CD4-positive, alpha-beta T cell treated with Interleukin-21 for 1 hour (primary cell): ENCODE data around the gene IFNL1.
"Not testable (repeated sequence)": the region's sequence is repeated elsewhere in the genome, so short reads cannot be mapped to it uniquely, and the experiment has no call there.

Source experiments
- DNase-seq: peaks from one replicate; pipeline ENCODE4 v3.0.0-alpha.2; 2020

IFNL1 gene

DNA sequence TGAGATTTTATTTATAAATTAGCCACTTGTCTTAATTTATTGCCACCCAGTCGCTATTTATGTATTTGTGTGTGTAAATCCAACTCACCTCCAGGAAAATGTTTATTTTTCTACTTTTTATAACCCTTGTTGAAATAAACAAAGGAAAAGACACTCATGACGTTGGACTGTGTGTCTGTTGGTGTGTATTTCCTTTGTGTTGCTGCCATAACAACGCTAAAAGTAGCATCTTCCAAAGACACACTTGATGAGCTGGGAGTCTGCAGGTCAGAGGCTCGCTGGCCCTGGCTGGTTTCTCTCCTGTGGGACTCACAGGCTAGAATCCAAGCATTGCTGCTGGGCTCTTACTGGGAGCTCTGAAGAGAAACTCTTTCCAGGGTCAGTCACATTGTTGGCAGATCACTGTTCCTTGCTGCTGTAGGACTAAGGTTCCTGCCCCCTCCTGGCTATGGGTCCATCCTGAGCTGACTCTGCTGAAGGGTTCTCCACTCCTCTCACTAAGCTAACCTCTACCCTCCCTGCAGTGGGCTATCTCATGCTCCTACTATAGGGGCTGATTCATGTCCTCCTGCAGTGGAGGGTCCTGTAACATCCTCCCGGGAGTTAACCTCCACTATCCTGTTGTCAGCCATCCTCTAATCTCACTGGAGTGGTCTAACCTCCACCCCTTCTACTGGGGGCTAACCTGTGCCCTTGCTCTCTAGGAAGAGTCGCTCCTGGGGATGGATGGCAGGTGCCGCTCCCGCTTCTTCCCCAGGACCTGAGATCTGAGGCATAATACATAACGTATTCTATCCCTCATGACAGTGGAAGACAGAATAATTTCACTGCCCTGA, 26.0 kb upstream of the IFNL1 start:
- DNase-seq = no peak

DNA sequence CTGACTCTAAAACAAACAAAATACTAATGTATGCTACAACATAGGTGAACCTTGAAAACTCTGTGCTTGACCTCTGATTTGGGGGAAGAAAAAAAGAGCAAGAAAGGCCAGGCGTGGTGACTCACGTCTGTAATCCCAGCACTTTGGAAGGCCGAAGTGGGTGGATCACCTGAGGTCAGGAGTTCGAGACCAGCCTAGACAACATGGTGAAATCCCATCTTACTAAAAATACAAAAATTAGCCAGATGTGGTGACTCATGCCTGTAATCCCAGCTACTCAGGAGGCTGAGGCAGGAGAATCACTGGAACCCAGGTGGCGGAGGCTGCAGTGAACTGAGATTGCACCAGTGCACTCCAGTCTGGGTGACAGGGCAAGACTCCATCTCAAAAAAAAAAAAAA, 22.3 kb upstream of the IFNL1 start:
- not testable (repeated sequence) for DNase-seq

DNA sequence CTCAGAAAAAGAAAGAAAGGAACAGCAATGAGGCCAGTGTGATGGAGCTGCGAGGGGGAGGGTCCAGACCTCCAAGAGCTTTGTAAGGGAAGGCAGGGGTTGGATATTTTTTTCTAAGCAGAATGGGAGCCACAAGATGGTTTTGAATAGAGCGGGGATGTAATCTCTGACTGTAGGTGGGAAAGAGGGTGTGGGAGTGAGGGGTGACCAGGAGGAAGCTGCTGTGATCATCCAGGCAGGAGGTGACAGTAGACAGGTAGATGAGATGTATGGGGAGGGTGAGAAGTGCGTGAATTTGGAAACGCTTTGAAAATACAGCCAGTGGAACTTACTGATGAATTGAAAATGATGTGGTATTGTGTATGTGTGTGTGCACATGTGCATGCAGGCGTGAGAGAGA, 20.6 kb upstream of the IFNL1 start:
- no peak for DNase-seq

DNA sequence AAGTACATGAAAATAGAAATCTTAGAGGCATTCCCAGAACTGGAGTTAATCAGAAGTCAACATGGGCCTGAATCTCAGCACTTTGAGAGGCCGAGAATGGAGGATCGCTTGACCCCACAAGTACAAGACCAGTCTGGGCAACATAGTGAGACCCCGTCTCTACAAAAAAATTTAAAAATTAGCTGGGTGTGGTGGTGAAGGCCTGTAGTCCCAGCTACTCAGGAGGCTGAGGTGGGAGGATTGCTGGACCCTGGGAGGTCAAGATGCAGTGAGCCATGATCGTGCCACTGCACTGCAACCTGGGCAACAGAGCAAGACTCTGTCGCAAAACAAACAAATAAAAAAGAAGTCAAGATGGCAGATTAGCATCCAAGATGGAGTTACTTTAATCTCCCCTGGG, 19.5 kb upstream of the IFNL1 start:
- DNase-seq = no peak

DNA sequence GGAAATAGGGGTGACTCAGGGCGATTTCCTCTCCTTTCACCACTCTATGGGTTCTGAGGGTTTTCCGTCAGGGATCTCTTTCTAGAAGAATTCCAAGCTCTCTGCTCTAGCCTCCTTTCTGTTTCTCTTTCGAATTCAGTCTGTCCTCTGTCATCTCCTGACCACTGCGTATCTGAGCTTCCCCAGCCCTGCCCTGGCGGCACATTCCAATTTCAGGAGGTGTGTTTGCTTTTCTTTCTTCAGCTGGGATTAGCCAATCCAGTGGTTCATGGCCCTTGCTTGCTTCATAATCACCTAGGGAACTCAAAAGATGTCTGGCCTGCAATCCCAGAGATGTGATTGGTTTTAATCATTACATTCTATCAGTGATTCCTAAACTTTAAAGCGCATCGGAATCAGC, 18.6 kb upstream of the IFNL1 start:
- DNase-seq = no peak

DNA sequence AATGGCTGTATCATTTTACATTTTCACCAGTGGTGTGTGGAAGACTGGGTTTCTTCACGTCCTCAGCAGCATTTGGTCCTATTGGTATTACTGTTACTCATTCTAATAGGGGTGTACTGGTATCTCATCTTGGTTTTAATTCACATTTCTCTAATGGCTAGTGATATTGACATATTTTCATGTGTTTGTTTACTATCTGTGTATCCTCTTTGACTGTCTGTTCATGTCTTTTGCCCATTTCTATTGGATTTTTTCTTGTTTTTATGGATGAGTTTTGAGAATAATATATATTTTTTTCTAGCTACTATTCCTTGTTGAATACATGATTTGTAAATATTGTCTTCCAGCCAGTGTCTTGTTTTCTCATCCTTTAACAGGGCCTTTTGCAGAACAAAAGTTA, 14.2 kb upstream of the IFNL1 start:
- DNase-seq = no peak

DNA sequence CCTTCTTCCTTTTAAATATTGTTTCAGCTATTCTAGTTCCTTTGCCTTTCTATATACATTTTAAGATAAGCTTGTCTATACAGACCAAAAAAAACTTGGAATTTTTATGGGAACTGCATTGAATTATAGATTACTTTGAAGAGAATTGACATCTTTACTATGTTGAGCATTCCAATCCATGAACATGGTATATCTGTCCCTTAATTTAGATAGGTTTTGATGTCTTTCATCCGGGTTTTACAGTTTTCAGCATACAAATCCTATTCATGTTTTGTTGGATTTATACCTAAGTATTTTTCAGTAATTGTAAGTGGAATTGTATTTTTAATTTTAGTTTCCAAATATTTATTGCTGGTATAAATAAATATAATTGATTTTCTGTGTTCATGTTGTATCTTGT, 12.2 kb upstream of the IFNL1 start:
- DNase-seq = no peak

DNA sequence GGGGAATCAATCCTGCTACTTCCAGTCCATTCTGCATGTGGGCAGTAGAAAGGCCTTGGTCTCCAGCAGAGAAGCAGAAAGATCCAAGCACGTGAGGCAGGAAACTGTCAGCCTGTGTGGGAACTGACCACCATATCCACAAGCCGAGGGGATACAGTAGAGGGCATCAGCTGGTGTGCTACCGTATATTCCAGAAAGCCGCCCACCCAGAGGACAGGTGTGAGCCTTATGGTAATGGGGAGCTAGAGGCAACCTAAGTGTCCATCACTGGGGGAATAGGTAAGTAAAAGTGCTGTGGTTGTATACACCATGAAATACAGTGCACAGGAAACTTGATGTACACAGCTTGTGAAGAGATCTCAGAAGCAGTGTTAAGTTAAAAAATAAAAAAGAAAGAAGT, 2.8 kb upstream of the IFNL1 start:
- no peak for DNase-seq

DNA sequence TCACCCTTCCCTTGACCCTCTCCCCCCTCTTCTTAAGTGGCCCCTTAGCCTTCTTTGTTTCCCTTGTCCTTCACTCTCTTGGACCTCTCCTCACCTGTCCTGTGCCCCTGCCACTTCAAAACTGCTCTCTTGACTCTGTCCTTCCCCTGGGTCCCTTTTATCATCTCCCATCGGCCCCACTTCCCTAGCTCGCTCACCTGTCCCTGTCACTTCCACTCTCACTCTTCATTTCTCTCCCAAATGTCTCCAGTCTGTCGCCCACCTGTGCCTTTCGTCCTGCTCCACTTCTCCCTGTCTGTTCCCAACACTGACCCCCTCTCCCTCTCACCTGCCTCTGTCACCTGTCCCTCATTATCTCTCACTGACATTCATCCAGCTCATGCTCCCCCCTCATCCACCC, 699 bp downstream of the IFNL1 start:
- DNase-seq = no peak

DNA sequence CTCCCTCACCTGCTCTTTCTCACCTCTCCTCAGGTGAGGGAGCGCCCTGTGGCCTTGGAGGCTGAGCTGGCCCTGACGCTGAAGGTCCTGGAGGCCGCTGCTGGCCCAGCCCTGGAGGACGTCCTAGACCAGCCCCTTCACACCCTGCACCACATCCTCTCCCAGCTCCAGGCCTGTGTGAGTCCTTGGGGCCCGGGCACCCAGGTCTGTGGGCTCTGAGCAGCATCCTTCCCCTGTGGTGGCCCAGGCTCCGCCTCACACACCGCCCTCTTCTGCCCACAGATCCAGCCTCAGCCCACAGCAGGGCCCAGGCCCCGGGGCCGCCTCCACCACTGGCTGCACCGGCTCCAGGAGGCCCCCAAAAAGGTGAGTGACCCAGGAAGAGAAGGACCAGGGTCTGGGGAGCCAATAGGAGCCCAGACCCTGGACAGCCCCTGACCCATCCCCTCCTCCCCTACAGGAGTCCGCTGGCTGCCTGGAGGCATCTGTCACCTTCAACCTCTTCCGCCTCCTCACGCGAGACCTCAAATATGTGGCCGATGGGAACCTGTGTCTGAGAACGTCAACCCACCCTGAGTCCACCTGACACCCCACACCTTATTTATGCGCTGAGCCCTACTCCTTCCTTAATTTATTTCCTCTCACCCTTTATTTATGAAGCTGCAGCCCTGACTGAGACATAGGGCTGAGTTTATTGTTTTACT, 1.9 kb downstream of the IFNL1 start:
- peak; percentile 72 for DNase-seq

DNA sequence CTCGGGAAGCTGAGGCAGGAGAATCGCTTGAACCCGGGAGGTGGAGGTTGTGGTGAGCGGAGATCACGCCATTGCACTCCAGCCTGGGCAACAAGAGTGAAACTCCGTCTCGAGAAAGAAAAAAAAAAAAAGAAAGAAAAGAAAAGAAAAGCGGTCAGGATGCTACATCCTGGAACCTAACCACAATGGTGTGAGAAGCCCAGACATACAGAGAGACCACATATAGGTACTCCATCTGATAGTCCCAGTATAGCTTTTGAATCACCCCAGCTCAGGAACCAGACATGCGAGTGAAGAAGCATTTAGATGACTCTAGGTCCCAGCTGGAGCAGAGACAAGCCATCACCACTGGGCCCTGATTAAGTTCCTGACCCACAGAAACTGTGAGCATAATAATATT, 3.2 kb downstream of the IFNL1 start:
- peak; percentile 33 for DNase-seq

DNA sequence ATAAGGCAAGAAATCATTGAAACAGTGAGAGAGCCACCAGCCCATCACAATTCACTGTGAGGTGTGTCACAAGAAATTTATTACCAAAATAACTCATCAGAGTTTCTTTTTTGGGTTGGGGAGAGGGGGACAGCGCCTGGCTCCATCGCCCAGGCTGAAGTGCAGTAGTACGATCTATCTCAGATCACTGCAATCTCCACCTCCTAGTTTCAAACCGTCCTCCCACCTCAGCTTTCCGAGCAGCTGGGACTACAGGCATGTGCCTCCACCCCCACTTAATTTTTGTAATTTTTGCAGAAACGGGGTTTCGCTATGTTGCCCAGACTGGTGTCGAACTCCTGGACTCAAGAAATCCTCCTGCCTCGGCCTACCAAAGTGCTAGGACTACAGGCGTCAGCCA, 3.6 kb downstream of the IFNL1 start:
- no peak for DNase-seq

DNA sequence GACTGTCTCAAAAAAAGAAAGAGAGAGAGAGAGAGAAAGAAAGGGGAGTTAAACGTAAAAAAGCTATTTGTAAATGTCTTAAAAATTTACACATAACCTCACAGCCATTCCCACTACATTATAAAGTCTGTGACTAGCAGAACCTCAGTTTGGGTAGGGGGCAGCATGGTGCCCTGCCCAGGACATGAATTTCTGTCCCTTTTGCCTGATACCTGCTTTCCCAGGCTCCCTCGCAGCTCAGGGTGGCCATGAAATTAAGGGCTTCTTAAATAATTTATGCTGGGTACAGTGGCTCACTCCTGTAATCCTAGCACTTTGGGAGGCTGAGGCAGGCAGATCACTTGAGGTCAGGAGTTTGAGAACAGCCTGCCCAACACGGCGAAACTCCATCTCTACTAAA, 4.8 kb downstream of the IFNL1 start:
- no peak for DNase-seq

DNA sequence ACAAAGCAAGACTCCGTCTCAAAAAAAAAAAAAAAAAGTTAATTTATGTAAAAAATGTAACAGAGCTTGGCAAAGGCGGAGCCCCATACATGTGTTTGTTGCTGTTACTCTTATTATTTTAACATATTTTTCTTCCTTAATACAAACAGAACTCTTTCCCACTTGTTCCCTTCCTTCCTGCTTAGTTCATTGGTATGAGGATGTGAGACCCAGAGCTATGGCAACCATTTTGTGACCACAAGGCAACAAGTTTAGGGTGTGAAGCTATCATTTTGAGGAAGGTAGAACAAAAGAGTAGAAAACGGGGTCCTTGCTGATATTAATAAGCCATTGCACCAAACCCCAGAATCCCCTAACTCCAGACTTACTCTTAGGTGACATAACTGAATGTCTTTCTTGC, 5.4 kb downstream of the IFNL1 start:
- DNase-seq = no peak

DNA sequence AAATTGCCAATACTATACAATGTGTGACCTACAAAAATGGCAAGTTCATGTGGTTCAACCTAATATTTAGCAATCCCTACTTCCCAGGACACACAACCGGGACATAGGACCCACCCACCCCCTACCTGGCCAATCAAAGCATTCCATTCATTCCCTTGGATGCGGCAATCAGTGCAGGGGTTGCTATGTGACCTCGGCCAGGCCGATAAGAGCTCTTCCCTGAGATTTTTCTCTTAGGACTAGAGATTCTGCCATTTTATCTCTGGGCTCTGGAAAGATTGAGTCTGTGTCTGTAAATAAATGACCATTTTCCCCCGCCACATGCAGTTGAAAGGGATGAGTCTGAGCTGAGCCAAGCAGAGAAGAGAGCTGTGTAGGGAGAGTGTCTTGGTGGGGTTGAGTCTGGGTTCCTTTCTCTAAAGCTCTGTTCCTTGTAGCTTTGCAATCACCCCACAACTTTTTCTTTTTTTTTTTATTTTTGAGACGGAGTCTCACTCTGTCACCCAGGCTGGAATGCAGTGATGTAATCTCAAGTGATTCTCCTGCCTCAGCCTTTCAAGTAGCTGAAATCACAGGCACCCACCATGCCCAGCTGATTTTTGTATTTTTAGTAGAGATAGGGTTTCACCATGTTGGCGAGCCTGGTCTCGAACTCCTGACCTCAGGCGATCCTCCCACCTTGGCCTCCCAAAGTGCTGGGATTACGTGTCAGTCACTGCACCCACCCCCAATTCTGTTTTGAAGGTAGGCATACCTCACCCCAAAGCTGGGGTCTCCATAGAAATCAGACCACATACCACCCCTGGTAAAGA, 7.4 kb downstream of the IFNL1 start:
- DNase-seq = no peak

DNA sequence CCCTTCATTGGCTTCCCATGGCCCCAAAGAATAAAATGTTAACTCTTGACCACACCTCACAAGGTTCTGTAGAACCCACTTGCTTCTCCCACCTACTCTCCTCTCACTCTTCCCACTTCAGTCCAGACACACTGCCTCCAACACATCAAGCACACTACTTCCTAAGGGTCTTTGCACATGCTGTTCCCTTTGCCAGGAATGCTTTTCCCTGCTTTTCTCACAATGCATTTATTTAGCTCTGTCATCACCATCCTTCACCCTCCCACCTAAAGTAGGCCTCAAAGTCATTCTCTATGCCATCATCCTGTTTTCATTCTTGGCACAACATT, 7.9 kb downstream of the IFNL1 start:
- no peak for DNase-seq

DNA sequence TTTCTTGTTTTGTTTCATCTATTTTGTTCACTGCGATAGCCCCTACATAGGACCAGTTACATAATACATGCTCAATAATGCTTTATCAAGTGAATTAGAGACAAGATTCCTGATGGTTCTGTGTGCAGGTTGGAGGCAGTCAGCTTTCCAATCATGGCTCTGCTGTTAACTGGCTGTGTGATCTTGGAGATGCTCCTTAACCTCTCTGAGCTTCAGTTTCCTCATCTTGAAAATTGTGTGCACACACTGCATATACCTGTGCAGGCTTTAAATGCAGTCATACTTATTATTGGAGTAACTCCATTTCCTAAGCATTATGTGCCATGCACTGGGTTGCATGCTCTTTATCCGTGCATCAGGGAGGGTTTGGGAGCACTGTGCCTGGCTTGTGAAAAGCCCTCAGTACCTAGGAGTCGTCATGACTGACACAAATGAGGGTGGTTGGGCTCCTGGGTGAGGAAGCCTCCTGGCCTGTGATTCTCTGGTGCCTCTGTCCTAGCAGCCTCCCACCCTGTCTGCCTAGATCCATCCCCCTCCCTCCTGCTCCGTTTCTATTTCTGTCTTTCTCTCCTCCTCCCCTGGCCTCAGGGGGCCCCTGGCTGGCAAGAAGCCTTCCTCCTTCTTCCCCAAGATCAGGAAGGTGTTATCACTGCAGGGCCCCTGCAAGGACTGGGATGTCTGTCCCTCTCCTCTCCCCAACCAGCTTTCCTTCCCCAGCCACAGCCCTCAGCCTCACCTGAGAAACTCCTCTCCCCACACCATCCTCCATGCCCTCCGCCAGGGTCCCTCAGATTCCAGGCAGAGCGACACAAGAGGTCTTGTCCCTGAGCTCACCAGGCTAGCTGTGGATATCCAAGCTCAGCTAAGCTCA, 8.7 kb downstream of the IFNL1 start:
- DNase-seq = no peak

DNA sequence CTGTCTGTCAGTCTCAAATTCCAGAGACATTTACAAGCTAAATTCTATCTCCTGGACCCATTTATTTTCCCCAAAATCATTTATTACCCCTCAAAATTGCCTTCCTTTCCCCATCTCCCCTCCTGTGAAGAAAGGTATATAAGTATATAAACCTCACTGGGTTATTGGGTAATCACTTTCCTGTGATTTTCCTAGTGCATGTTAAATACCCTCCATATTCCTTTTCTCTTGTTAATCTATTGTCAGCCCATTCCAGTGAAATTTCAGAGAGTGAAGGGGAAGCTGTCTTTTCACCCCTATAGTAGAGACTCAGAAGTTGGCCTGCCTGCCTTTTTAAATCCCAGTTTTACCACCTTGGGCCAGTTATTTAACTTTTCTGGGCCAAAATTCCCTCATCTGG, 9.9 kb downstream of the IFNL1 start:
- DNase-seq = no peak

DNA sequence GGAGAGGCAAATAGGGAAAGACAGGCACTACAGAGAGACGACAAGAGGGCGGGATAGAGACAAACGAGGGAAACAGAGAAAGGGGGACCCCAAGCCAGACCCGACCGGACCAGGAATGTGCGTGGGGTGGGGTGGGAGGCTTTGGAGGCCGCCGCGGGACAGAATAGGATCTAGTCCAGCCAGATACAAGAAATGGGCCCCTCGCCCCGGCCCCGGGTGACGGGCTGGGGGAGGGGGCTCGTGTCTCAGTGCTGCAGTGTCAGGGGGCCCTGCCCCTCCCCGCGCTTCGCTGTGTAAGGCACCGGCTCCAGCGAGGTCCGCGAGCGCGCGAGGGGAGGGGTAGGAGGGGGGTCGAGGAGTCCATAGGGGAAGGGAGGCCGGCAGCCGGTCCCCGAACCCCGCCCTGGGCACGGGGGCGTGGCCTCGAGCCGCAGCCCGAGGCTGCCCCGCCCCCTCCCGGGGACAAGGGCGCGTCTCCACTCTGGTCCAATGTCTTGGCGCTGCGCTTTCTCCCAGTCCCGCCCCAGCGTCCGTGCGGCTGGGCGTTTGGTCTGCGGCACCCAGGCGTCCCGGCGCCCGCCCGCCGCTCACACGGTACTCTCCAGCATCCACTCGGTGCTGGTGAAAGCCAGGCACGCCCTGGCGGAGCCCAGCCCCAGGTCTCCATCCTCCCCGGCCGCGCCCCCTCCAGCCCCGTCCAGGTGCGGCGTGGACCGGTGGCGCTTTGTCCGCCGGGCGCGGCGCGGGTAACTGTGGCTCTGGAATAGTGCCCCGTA, 11.0 kb downstream of the IFNL1 start:
- no peak for DNase-seq

DNA sequence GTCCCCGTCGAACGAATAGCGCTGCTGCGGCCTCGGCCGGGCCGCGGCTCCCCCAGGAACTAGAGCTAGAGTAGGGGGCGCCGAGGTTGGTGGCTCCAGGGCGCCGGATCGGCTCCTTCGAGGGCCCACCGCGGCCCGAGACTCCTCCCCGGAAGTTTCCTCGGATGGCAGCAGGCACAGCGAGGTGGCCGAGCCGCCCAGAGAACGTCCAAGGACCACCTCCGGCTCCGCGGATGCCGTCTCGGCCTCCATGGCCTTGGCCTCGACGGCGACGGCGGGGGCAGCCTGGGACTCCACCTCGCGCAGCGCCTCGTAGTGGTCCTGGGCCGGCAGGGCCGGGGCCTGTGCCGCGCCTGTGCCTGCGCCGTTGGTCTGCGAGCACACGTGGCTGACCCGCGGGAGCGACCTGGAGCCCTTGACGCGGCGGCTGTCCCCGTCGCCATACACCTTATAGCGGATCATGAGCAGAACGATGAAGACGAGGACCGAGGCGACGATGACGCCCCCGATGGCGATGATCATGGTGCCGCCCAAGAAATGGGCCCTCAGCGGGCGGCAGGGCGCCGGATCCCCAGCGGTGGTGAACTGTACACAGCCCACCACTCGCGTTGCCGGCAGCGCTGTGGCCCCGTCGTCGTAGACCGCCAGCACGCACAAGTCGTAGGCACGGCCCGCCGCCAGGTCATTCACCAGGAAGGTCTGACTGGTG, 11.8 kb downstream of the IFNL1 start:
- no peak for DNase-seq

DNA sequence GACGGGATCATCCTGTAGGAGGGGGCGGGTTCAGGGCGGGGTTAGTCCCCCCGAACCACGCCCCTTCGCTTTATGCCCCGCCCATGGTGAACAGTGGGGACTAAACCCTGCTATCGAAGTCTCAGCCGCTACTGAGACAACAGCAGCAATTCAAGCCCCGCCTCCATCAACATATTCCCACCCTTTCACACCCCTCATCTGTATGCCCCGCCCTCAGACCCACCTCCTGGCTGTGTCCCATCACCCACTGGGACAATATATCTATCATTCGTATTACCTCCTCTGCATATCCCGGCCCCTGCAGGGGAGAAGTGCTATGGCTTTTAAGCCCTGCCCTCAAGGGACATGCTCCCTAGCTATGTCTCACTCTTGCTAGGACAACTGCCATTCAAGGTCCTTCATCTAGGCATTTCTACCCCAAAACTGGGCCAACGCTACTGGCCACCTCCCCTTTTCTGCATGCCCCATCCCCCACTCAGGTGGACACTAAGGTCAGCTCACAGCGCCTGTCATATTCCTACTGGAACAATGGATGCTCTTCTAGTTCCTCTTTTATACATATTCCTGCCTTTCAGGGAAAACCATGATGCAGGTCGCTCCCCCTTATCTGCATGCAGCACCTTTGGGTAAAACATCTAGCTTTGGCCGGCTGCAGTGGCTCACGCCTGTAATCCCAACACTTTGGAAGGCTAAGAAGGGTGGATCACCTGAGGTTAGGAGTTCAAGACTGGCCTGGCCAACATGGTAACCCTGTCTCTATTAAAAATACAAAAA, 12.5 kb downstream of the IFNL1 start:
- no peak for DNase-seq
